ENCODE results near the gene LRRN2. TPM values are rescaled to one million over a fixed set of nuclear protein-coding genes. Genes with fewer than 3 reads are reported as not detected.
A peak's percentile ranks its signal among the peaks of the same experiment; 100 is the strongest.

Gene LRRN2
- total RNA-seq, 1 donor from 2014 or later = not detected

DNA sequence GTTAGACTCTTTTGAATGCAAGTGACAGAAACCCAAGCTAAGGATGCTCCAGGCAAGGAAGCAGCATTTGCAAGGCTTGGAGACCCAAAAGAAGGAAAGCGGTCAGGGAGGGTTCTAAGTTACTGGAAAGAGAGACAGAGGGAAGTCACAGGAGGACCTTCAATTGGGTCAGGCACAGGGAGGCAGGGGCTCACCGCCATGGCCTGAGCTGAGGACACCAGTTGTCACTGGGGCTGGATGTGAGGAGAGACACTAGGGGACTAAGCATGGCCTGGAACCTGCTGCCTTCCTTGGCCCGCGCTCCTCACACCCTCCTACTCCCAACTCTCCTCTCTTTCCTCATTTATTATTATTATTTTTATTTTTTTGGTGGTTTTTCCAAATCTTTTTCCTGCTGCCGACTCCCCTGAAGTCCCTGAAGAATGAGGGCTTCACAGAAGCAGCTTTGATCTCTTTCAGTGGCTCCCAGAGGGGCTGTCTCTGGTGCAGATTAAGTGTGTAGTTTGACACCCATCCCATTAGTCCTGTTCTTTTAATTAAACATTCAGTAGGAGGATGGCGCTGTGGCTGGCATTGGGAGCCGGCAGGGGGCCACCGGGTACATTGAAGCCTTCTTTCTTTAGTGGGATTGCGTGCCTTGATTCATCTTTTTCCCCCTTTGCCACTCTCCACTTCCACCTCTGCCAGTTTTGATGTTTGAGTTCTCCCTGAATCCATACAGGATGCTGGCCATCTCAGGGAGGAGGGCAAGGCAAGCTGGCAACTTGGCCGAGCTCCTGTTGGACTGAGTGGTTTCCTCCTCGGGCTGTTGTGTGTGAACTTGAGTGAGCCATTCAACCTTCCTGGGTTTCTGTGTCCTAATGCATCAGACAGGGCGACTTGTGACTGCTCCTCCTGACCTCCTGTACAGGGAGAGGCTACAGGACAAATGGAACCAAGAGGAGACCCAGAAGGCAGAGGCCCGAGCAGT lies 110.0 kb downstream of the LRRN2 start:
- no peaks in the 10 kb centered on the region for H3K9me3 Mint-ChIP-seq
- no peak for ATAC-seq (ENCODE audit: low read depth)
- peaks cover 30% of the 10 kb centered on the region for H3K4me1 Mint-ChIP-seq
- no peak for DNase-seq
- ChIA-PET POLR2A (no interaction called here), CTCF (no interaction called here)
- TF ChIP-seq, protein P1, sequence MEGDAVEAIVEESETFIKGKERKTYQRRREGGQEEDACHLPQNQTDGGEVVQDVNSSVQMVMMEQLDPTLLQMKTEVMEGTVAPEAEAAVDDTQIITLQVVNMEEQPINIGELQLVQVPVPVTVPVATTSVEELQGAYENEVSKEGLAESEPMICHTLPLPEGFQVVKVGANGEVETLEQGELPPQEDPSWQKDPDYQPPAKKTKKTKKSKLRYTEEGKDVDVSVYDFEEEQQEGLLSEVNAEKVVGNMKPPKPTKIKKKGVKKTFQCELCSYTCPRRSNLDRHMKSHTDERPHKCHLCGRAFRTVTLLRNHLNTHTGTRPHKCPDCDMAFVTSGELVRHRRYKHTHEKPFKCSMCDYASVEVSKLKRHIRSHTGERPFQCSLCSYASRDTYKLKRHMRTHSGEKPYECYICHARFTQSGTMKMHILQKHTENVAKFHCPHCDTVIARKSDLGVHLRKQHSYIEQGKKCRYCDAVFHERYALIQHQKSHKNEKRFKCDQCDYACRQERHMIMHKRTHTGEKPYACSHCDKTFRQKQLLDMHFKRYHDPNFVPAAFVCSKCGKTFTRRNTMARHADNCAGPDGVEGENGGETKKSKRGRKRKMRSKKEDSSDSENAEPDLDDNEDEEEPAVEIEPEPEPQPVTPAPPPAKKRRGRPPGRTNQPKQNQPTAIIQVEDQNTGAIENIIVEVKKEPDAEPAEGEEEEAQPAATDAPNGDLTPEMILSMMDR (IDR thresholded peaks at IDR 0.05) = no peak
- peaks cover 45% of the 10 kb centered on the region for H3K36me3 Mint-ChIP-seq (ENCODE audit: low read depth)
- H3K4me3 Mint-ChIP-seq = no peak overlapping the region
- intact Hi-C loops (cut with micrococcal nuclease) = no loop called here
- H3K27ac Mint-ChIP-seq = peak overlapping the region; percentile 57
- H3K27me3 Mint-ChIP-seq = no peaks in the 10 kb centered on the region

DNA sequence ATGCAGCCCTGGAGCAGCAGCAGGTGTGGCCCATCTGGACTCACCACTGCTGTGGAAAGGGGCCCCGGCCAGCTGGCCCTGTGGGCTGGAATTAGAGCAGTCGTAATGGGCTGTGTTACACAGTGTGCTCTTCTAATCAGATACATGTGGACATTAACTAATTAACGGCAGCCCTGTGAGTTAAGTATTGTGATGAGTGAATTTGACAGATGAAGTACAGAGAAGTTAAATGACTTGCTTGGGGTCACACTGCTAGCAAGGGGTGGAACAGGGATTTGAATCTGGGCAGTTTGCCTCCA lies 110.7 kb downstream of the LRRN2 start:
- no peak overlapping the region for H3K4me3 Mint-ChIP-seq
- H3K36me3 Mint-ChIP-seq (ENCODE audit: low read depth) = peaks cover 51% of the 10 kb centered on the region
- CTCF ChIA-PET = interaction anchor here (1.0 to 1.3 kb wide), 2 partner anchors 9 to 232 kb away, joined by 4 to 8 read pairs; no protein-coding TSS in a partner anchor
- intact Hi-C loops (cut with micrococcal nuclease) = no loop called here
- POLR2A ChIA-PET = no interaction called here
- no peak overlapping the region for H3K27ac Mint-ChIP-seq
- H3K9me3 Mint-ChIP-seq = no peaks in the 10 kb centered on the region
- DNase-seq (no peak), ATAC-seq (ENCODE audit: low read depth) (no peak)
- H3K4me1 Mint-ChIP-seq = peaks cover 23% of the 10 kb centered on the region
- TF ChIP-seq, protein P1 (IDR thresholded peaks at IDR 0.05) = no peak
- H3K27me3 Mint-ChIP-seq = no peaks in the 10 kb centered on the region

DNA sequence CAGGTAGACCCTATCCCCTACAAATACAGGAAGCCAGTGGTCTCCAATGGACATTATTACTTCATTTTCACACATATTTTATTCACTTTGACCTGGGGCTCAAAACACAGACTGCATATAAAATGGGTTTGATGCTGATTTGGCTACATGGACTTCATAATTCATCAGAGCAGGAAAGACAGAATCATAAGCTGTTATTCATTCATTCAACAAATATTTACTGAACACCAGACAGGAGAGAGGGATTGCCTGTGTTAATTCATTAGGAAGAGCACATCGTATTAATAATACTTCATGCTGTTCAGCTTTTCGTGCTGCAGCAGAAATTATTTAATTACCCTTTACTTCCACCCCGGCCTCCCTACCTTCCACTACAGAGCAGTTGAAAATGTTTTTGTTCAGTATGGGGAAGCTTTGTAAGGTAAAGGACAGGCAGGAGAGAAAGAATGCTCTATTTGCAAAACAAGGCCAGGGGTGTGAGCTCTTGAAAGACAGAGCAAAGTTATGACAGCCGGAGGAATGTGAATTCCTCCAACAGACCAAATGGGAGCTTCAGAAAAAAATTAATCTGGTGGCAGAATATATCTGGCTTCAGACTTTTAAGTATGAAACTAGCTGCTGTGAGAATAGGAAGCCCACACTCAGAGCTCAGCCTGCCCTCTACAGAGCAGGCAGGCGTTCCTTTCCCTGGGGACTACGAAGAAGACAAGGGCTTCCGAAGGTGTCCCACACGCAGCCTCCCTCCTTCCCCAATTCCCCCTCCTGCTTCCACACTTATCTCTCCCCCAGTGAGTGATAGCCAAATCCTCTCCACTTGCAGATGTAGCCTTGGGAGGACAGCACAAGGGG lies 111.3 kb downstream of the LRRN2 start:
- POLR2A ChIA-PET = interaction anchor here (0.9 kb wide), 1 partner anchor 8 kb away, joined by 3 read pairs; no protein-coding TSS in a partner anchor
- ATAC-seq (ENCODE audit: low read depth) = no peak
- H3K4me1 Mint-ChIP-seq = peaks cover 17% of the 10 kb centered on the region
- no peak overlapping the region for H3K4me3 Mint-ChIP-seq
- TF ChIP-seq, protein P1 (IDR thresholded peaks at IDR 0.05) = no peak
- H3K27me3 Mint-ChIP-seq = no peaks in the 10 kb centered on the region
- no peak overlapping the region for H3K27ac Mint-ChIP-seq
- no peaks in the 10 kb centered on the region for H3K9me3 Mint-ChIP-seq
- no peak for DNase-seq
- H3K36me3 Mint-ChIP-seq (ENCODE audit: low read depth) = peaks cover 56% of the 10 kb centered on the region
- CTCF ChIA-PET = interaction anchor here (1.0 to 1.3 kb wide), 2 partner anchors 8 to 233 kb away, joined by 4 to 8 read pairs; no protein-coding TSS in a partner anchor
- intact Hi-C loops (cut with micrococcal nuclease) = no loop called here

DNA sequence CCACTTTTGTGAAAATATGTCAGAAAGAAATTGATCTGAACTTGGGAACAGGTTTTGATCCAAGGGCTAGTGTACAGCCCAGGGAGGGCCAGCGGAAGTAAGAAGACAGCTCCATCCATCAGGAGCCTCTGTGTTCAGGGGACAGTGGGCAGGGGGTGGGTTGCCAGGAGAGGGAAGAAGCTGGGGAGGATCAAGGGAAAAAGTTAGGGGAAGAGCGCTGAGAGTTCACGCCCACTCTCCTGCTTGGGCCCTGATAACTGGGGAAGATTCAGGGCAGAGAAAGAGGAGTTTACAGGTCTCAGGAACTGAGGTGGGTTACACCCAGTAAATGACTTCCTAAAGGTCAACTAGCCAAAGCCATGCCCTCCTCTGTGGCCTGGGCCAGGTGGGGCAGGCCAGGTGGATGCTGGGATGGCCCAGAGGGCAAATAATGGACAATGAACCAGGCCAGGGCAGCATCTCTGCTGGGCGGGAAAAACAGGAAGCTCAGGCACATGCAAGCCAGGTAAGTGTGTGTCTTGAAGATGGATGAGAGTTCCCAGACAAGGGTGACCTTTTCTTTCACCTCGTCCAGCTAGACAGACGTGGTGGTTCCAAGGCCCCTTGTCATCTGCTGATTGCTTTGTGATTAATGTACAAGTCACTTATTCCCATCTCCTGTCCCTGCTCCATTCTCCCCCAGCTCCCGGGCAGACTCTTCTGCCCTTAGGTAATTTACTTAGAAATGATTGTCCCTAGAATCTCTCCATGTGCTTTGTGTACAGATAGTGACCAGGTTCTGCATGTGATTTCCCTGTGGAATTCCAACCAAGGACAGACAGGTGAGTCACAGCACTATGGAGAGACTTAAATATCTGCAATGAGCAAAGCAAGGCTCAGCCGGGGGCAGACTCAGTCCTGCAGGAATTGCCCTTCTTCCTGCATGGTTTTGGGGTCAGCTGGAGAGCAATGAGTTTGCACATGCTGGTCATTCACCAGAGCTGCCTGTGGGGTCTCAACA lies 112.3 kb downstream of the LRRN2 start:
- no peak overlapping the region for H3K4me3 Mint-ChIP-seq
- H3K27me3 Mint-ChIP-seq = no peaks in the 10 kb centered on the region
- intact Hi-C loops (cut with micrococcal nuclease) = no loop called here
- H3K4me1 Mint-ChIP-seq = peaks cover 7% of the 10 kb centered on the region
- peaks cover 66% of the 10 kb centered on the region for H3K36me3 Mint-ChIP-seq (ENCODE audit: low read depth)
- DNase-seq = no peak
- H3K9me3 Mint-ChIP-seq = no peaks in the 10 kb centered on the region
- TF ChIP-seq, protein P1 (IDR thresholded peaks at IDR 0.05) = no peak
- CTCF ChIA-PET = interaction anchor here (1.3 to 1.7 kb wide), 2 partner anchors 7 to 234 kb away, joined by 4 to 8 read pairs; no protein-coding TSS in a partner anchor
- no peak for ATAC-seq (ENCODE audit: low read depth)
- POLR2A ChIA-PET = interaction anchor here (0.9 kb wide), 1 partner anchor 7 kb away, joined by 3 read pairs; no protein-coding TSS in a partner anchor
- no peak overlapping the region for H3K27ac Mint-ChIP-seq
